A673 (cell line): ENCODE data around the gene JCAD. TPM values are rescaled to one million over a fixed set of nuclear protein-coding genes. Genes with fewer than 3 reads are reported as not detected.

ENCODE experiments used
- BruUV-seq: library from RNA; stranded (reverse); fragments of 400-500 nt; replicated peaks from 2 replicates; lab custom pipeline; 2021; lab: Mats Ljungman, UMichigan
- CTCF ChIA-PET: fragments of 300-600 bp; sonication (Branson Sonifier 250); formaldehyde crosslinking; loops from one replicate; lab custom pipeline; 2022; ENCODE audit warnings: antibody characterized with exemption; lab: Charles Lee
- POLR2A ChIA-PET: fragments of 300-600 bp; sonication (Branson Sonifier 250); formaldehyde crosslinking; loops from one replicate; lab custom pipeline; 2022; ENCODE audit warnings: antibody characterized with exemption; ENCODE audit not compliant: low non-redundant PET; lab: Charles Lee
- DNase-seq: peaks from one replicate; pipeline ENCODE4 v3.0.0-alpha.2; 2015; ENCODE audit warnings: low spot score
- H3K27ac ChIP-seq: fragments of 200-600 bp; sonication (generic); 2 replicates; pipeline ENCODE4 v1.5.1; 2016; ENCODE audit warnings: mixed run types, low read depth, mild to moderate bottlenecking, mixed read lengths, antibody characterized with exemption, low read length; ENCODE audit not compliant: poor library complexity, severe bottlenecking
- H3K27me3 ChIP-seq: fragments of 200-600 bp; sonication (generic); replicated peaks from 2 replicates; pipeline ENCODE4 v1.6.1; 2017; ENCODE audit warnings: mixed run types, low read depth, mild to moderate bottlenecking, mixed read lengths, antibody characterized with exemption, low read length; ENCODE audit not compliant: insufficient read depth, poor library complexity
- H3K36me3 ChIP-seq: fragments of 200-600 bp; sonication (generic); 2 replicates; pipeline ENCODE4 v1.6.1; 2016; ENCODE audit warnings: mixed run types, mild to moderate bottlenecking, mixed read lengths, antibody characterized with exemption, low read length; ENCODE audit not compliant: insufficient read depth, poor library complexity, severe bottlenecking
- H3K4me1 ChIP-seq: fragments of 200-600 bp; sonication (generic); 2 replicates; pipeline ENCODE4 v1.6.1; 2017; ENCODE audit warnings: mixed run types, mild to moderate bottlenecking, mixed read lengths, antibody characterized with exemption, low read length; ENCODE audit not compliant: insufficient read depth, poor library complexity, severe bottlenecking
- H3K4me3 ChIP-seq: fragments of 200-600 bp; sonication (generic); 2 replicates; pipeline ENCODE4 v1.5.1; 2016; ENCODE audit warnings: low read depth, mixed run types, mild to moderate bottlenecking, mixed read lengths, low read length; ENCODE audit not compliant: poor library complexity, severe bottlenecking
- H3K9me3 ChIP-seq: fragments of 200-600 bp; sonication (generic); 2 replicates; pipeline ENCODE4 v1.6.1; 2016; ENCODE audit warnings: mixed run types, low read depth, mild to moderate bottlenecking, mixed read lengths, antibody characterized with exemption, low read length; ENCODE audit not compliant: poor library complexity, severe bottlenecking
- EZH2 ChIP-seq: fragments of 200-600 bp; sonication (generic); IDR thresholded peaks from 2 replicates; pipeline ENCODE4 v1.6.1; 2017; ENCODE audit warnings: borderline replicate concordance, low read depth, mild to moderate bottlenecking, mixed read lengths, antibody characterized with exemption, low read length; ENCODE audit not compliant: poor library complexity, severe bottlenecking
- intact Hi-C: fragments of 100-400 bp; cut with micrococcal nuclease; formaldehyde crosslinking; loops from one replicate; pipeline ENCODE4 v1.10.0; 2022; ENCODE audit not compliant: unreplicated experiment
- total RNA-seq: library from RNA; stranded (reverse); gene quantifications from 2 replicates; pipeline ENCODE4 v1.2.3, GENCODE V29; 2021
- TF ChIP-seq, protein P1 (sequence below): fragments of 300-800, 200-600 bp; sonication (generic); conservative IDR thresholded peaks from 2 replicates; pipeline ENCODE4 v1.5.1; 2017; ENCODE audit warnings: low read depth, mild to moderate bottlenecking, antibody characterized with exemption, low read length, moderate library complexity, mixed read lengths

Gene JCAD
- total RNA-seq, 1 experiment from 2014 or later, result 65.8 TPM

DNA sequence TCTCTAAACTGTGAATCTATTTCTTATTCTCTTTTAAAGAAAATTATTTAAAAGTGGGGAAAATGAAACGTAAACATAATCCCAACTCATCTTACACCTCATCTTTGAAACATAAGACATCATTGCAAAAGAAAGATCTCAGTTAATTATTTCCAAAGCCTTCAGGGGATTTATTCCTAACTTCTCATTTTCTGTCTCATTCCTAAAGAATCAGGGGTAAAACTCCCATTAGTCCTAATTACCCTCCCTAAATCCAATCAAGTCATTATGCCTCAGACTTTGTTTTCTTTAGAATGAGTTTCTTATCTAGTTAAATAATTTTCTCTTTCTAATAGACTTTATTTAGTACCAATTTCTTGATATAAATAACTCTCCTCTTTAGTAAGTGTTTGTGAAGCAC, 39.7 kb upstream of the JCAD start:
- CTCF ChIA-PET, result no interaction called here

DNA sequence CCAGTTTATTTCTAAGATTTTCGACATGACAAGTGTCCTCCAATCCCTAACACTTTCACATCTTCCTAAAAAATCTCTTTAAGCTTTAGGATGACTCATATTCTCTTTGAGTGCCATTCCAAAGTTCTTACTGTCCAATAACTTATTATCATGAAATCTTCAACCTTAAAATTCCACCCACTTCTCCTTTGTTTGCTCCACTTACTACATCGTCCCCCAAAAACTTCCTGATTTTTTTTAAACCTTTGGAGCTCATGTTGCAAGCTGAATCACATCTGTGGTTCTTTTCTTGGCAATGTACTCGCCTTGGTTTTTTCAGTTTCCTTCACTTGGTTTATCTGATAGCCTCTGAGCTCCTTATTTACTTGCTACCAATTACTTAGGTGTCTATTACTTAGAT, 39.2 kb upstream of the JCAD start:
- ChIA-PET POLR2A (no interaction called here), CTCF (interaction anchor here (0.7 kb wide), 1 partner anchor 25 kb away, joined by 4 read pairs; no protein-coding TSS in a partner anchor)
- TF ChIP-seq, protein P1, sequence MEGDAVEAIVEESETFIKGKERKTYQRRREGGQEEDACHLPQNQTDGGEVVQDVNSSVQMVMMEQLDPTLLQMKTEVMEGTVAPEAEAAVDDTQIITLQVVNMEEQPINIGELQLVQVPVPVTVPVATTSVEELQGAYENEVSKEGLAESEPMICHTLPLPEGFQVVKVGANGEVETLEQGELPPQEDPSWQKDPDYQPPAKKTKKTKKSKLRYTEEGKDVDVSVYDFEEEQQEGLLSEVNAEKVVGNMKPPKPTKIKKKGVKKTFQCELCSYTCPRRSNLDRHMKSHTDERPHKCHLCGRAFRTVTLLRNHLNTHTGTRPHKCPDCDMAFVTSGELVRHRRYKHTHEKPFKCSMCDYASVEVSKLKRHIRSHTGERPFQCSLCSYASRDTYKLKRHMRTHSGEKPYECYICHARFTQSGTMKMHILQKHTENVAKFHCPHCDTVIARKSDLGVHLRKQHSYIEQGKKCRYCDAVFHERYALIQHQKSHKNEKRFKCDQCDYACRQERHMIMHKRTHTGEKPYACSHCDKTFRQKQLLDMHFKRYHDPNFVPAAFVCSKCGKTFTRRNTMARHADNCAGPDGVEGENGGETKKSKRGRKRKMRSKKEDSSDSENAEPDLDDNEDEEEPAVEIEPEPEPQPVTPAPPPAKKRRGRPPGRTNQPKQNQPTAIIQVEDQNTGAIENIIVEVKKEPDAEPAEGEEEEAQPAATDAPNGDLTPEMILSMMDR, result no peak
- no peak for TF ChIP-seq EZH2
- no TSS peak for BruUV-seq
- Histone ChIP-seq H3K27ac (no peak overlapping the region), H3K27me3 (no peaks in the 10 kb centered on the region), H3K36me3 (no peaks in the 10 kb centered on the region), H3K9me3 (no peaks in the 10 kb centered on the region), H3K4me3 (no peak overlapping the region), H3K4me1 (peaks cover 17% of the 10 kb centered on the region)
- peak; percentile 46 for DNase-seq
- intact Hi-C loops, result no loop called here

More for the DNA sequence above, 39.7 kb upstream of the JCAD start:
- Histone ChIP-seq H3K9me3 (no peaks in the 10 kb centered on the region), H3K4me1 (peaks cover 15% of the 10 kb centered on the region), H3K27me3 (no peaks in the 10 kb centered on the region), H3K4me3 (no peak overlapping the region), H3K36me3 (no peaks in the 10 kb centered on the region), H3K27ac (no peak overlapping the region)
- TF ChIP-seq, protein P1, result no peak
- no peak for TF ChIP-seq EZH2
- DNase-seq, result no peak
- no TSS peak for BruUV-seq
- POLR2A ChIA-PET, result no interaction called here
- intact Hi-C loops, result no loop called here

DNA sequence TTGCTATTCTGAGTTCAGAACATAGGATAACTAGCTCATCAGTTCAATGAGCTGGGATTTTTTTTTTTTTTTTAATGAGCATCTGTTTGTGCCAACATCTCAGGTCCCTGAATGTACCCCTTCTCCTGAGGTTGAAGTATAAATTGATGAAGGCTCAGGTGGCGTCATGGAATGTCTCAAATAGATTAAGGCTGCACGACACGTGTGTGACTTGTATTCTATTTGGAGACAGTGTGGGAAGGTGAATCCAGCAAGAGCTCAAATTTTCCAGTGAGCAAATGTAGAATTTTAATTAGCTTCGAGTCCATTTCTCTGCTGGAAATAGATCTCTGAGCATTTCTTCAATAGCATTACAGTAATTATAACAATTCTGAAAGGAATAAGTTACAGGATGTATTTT, 37.2 kb upstream of the JCAD start:
- H3K27ac ChIP-seq, result no peak overlapping the region
- TF ChIP-seq EZH2, result no peak
- POLR2A ChIA-PET, result no interaction called here
- H3K9me3 ChIP-seq, result no peaks in the 10 kb centered on the region
- no TSS peak for BruUV-seq
- no peak overlapping the region for H3K4me3 ChIP-seq
- no peaks in the 10 kb centered on the region for H3K36me3 ChIP-seq
- DNase-seq, result no peak
- no peaks in the 10 kb centered on the region for H3K27me3 ChIP-seq
- intact Hi-C loops, result no loop called here
- CTCF ChIA-PET, result no interaction called here
- peaks cover 27% of the 10 kb centered on the region for H3K4me1 ChIP-seq
